CD4-positive, alpha-beta T cell treated with Interleukin-15 for 1 hour (primary cell): ENCODE measurements around the gene RNU7-1.
"Not testable (repeated sequence)": the region's sequence is repeated elsewhere in the genome, so short reads cannot be mapped to it uniquely, and the experiment has no call there.

Experiments
- DNase-seq: peaks from one replicate; pipeline ENCODE4 v3.0.0-alpha.2; 2020

Gene RNU7-1

DNA sequence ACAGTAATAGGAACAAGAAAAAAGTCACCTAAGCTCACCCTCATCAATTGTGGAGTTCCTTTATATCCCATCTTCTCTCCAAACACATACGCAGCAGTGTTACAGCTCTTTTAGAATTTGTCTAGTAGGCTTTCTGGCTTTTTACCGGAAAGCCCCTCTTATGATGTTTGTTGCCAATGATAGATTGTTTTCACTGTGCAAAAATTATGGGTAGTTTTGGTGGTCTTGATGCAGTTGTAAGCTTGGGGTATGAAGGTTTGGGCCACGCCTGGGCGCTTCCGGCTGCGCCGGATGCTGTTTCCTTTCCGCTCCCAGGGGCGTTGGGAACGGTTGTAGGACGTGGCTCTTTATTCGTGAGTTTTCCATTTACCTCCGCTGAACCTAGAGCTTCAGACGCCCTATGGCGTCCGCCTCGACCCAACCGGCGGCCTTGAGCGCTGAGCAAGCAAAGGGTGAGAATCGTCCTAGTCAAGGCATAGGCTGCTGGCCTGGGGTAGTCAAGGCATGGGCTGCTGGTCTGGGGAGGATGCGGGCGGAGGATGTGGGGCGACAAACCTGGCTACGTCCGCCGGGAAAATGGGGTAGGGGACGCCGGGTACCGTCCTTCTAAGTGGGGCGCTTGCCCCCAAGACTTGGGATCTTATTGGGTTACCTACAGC is at the start of gene RNU7-1, which contains the start of gene C12orf57:
TSS of gene RNU7-1 (plus strand) at position 95 of the 659 bp plus-strand sequence.
TSS of gene C12orf57 (plus strand) at position 301 of the 659 bp plus-strand sequence. CDS start at position 401, 100 bp downstream.
- DNase-seq, result peak; percentile 89

DNA sequence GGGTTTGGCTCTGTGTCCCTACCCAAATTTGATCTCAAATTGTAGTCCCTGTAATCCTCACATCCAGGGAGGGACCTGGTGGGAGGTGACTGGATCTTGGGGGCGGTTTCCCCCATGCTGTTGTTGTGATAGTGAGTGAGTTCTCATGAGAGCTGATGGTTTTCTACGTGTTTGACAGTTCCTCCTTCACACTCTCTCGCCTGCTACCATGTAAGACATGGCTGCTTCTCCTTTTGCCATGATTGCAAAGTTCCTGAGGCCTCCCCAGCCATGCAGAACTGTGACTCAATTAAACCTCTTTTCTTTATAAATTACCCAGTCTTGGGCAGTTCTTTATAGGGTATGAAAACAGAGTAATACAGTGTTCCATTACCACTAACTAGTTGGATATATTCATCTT is 49.3 kb upstream of the RNU7-1 start:
- DNase-seq, result no peak

DNA sequence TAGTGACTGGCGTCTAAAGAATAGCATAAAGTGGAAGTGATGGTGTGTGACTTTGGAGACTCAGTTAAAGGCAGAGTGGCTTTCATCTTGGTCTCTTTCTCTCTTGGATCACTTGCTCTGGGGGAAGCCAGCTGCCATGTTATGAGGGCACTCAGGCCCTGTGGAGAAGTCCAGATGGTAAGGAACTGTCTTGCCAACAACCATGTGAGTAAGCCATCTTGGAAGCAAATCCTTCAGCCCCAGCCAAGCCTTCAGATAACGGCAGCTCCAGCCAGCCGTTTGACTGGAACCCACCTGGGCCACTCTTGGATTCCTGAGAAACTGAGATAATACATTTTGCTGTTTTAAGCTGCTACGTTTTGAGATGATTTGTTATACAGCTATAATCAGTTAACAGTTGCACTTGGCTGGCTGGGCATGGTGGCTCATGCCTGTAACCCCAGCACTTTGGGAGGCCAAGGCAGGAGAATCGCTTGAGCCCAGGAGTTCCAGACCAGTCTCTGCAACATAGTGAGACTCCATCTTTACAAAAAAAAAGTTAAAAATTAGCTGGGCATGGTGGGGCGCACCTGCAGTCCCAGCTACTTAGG is 46.7 kb upstream of the RNU7-1 start:
- DNase-seq, result no peak

DNA sequence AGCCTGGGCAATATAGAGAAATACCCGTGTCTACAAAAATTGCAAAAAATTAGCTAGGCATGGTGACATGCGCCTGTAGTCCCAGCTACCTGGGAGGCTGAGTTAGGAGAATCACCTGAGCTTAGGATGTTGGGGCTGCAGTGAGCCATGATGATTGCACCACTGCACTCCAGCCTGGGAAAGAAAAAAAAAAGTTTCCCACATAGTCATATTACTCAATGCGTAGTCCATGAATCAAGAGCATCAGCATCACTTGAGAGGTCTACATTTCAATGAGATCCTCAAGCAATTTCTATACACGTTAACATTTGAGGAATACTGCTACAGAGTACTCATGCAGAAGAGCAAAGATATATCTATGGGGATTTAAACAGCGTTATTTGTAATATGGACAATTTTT is 44.2 kb upstream of the RNU7-1 start:
- DNase-seq, result no peak

- peak; percentile 68 for DNase-seq
These were observed 43.6 kb upstream of the RNU7-1 start for GRCh38 chr12:6899837-6900519.

DNA sequence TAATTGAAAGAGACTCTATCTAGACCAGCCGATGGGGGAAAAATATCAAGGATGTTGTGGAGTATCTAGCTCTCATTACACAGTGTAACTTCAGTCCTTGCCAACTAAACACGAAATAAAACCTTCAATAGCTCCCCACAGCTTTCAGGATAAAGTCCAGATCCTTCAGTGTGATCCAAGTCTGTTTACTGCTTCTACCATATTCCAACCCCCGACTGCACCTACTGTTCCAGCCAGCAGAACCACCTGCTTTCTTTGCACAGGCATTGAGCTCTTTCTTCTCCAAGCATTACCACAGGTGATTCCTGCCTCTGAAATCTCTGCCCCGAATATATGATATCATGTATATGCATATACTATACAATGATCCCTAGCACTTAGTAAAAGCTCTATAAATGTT is 41.2 kb upstream of the RNU7-1 start:
- no peak for DNase-seq

- no peak for DNase-seq
These were observed 39.9 kb upstream of the RNU7-1 start for GRCh38 chr12:6903722-6904121.

GRCh38 chr12:6904280-6905276 is 39.0 kb upstream of the RNU7-1 start, which contains the start of gene LRRC23:
Gene LRRC23, plus strand, starts transcription at chr12:6904822. Its CDS starts 812 bp downstream, at chr12:6905634.
- DNase-seq, result peak; percentile 99

DNA sequence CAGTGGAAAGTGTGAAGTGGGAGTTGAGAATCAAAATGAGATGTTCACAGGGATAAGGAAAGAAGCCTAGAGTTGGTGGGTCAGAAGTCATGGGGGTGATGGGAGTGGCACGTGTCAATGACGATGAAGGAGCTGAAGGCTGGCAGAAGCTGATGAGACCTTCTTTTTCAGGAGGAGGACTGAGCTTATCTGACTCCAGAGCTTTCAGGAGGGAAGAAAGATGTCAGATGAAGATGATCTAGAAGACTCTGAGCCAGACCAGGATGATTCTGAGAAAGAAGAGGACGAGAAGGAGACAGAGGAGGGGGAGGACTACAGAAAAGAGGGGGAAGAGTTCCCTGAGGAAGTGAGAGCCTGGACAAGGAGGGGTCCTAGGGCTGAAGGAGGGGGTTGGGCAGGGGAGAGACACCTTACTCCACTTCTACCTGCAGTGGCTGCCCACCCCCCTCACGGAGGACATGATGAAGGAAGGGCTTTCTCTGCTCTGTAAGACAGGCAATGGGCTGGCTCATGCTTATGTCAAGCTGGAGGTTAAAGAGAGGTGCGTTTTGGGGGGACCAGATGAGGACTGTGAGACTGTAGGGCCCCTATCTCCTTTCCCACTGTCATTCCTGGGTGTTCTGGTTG is 38.1 kb upstream of the RNU7-1 start:
- DNase-seq, result no peak

- not testable (repeated sequence) for DNase-seq
These were observed 35.5 kb upstream of the RNU7-1 start for GRCh38 chr12:6908141-6908540.

- DNase-seq, result no peak
These were observed 34.0 kb upstream of the RNU7-1 start for GRCh38 chr12:6909421-6910145.

DNA sequence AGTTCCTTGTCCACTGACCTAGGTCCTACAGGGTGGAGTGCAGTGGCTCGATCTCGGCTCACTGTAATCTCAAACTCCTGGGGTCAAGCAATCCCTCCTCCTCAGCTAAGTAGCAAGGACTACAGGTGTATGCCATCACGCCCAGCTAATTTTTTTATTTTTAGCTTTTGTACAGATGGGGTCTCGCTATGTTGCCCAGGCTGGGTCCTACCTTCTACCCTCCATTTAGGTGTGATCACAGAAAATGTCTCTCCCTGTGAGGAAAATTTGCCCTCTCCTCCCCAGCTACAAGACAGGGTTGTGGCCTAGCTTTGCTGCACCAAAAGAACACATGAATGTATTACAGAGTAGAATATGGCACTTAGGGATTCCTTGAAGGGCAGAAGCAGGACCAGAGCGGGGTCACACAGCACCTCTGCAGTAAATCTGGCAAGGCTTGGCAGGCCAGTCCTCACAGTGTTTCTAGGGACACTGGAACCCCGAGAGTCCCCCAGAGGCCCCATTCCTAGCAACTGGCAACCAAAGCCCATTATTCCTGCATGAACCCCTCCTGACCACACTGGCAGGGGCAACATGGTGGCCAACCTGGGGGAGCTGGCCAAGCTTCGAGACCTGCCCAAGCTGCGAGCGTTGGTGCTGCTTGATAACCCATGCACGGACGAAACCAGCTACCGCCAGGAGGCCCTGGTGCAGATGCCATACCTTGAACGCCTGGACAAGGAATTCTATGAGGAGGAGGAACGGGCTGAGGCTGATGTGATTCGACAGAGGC is 31.3 kb upstream of the RNU7-1 start:
- no peak for DNase-seq

GRCh38 chr12:6914246-6914946 is 29.2 kb upstream of the RNU7-1 start, which contains the start of gene ENO2:
Gene ENO2, plus strand, starts transcription at chr12:6914580. Its CDS starts 1,253 bp downstream, at chr12:6915833.
- peak; percentile 87 for DNase-seq

DNA sequence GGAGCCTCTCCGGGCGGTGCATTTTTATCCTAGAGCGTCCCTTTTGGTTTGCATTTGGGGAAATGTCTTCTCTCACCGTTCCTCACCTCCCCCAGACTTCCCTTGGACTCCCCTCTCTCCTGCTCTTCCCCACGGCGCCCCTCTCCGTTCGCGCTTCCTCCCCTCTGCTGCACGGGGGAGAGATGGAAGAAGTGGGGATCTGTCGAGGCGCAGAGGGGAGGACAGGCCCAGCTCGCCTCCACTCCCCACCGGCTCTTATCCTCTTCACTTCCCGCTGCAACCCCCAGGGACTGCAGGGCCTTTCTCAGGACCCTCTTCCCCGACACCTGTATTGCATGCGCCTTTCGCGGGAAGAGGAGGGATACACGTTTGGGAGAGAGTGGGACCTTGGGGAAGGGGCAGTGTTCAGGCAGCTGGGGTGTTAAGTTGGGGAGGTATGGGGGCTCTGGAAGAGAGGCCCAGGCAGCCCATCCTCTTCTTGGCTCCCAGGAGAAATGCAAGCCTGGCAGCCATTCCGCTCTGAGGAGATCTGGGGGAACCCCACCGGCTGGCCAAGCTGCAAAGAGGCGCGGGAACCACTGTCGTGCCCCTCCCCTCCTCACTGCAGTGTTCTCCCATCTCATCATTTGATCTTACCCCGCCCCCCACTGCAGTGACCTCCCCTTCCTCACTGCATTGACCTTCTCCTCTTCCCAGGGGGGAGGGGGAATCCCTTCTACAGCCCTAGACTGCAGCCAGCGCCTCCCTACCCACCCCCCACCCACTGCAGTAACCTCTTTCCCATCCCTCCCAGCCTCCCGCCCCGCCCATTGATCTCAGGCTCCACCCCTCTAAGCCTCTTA is 28.4 kb upstream of the RNU7-1 start:
- no peak for DNase-seq

GRCh38 chr12:6915789-6916285 is 27.8 kb upstream of the RNU7-1 start:
- DNase-seq, result no peak

GRCh38 chr12:6916426-6917200 is 27.0 kb upstream of the RNU7-1 start:
- no peak for DNase-seq

GRCh38 chr12:6917491-6918231 is 26.0 kb upstream of the RNU7-1 start:
- DNase-seq, result no peak
